NK-92 (cell line): Measurements from ENCODE around the gene ZMYND10.

Experiments used
- DNase-seq: peaks from one replicate; lab custom pipeline; 2025; ENCODE audit not compliant: unreplicated experiment; lab: John Stamatoyannopoulos, UW

ZMYND10 gene

GRCh38 chr3:50292159-50293078 is 53.1 kb downstream of the ZMYND10 start, which contains the start of gene IFRD2:
Gene IFRD2 (minus strand): TSS chr3:50292429. CDS start chr3:50292274, 155 bp downstream.
- DNase-seq, result peak; percentile 64
